Suprapubic skin (tissue), 4 donors: ENCODE measurements around the gene CCL16. TPM values are rescaled to one million over a fixed set of nuclear protein-coding genes. Genes with fewer than 3 reads are reported as not detected.

Experiments
- DNase-seq, 2 donors: peaks; one replicate each; pipeline ENCODE4 v3.0.0-alpha.2; 2019; ENCODE audit warnings: low spot score in 2 of 2
- H3K27ac ChIP-seq: fragments of 200-600 bp; sonication (generic); one replicate; pipeline ENCODE4 v1.5.1; 2019
- H3K27me3 ChIP-seq: fragments of 200-600 bp; sonication (generic); one replicate; pipeline ENCODE4 v1.5.1; 2019
- H3K36me3 ChIP-seq: fragments of 200-600 bp; sonication (generic); one replicate; pipeline ENCODE4 v1.5.1; 2019
- H3K4me1 ChIP-seq: fragments of 200-600 bp; sonication (generic); one replicate; pipeline ENCODE4 v1.5.1; 2019
- H3K4me3 ChIP-seq: fragments of 200-600 bp; sonication (generic); one replicate; pipeline ENCODE4 v1.5.1; 2019; ENCODE audit warnings: mild to moderate bottlenecking
- H3K9me3 ChIP-seq: fragments of 200-600 bp; sonication (generic); one replicate; pipeline ENCODE4 v1.5.1; 2019
- EP300 ChIP-seq: sonication (generic); formaldehyde crosslinking; IDR thresholded peaks from one replicate; pipeline ENCODE4 v1.6.1; 2017; ENCODE audit warnings: antibody characterized with exemption
- POLR2A ChIP-seq, 2 donors: fragments of 450-650 bp; IDR thresholded peaks; one replicate each; pipeline ENCODE4 v1.6.1; 2017; ENCODE audit warnings: antibody characterized with exemption in 2 of 2, mild to moderate bottlenecking in 2 of 2, moderate library complexity in 2 of 2
- POLR2AphosphoS5 ChIP-seq, 3 donors: sonication (generic); formaldehyde crosslinking; IDR thresholded peaks; one replicate each; pipeline ENCODE4 v1.6.1; 2017; ENCODE audit warnings: antibody characterized with exemption in 3 of 3
- WGBS: methylation state at CpG from one replicate; pipeline ENCODE4 v1.1.5; 2018; 5-methylcytosine and 5-hydroxymethylcytosine counted together
- total RNA-seq, 4 donors: library from RNA; depleted of rRNA; stranded (reverse); fragments of >200 nt; gene quantifications; one replicate each; pipeline ENCODE4 v1.1.0, GENCODE V29; 2016
- TF ChIP-seq, protein P1 (sequence below), 2 donors: fragments of 200-600 bp in 1 of 2; fragments of 450-650 bp in 1 of 2; sonication (generic) in 1 of 2; IDR thresholded peaks; one replicate each; pipeline ENCODE4 v1.5.1; 2016 to 2019; ENCODE audit warnings: antibody characterized with exemption in 2 of 2, mild to moderate bottlenecking in 1 of 2, moderate library complexity in 1 of 2

The CCL16 gene
- total RNA-seq, 4 donors from 2014 or later, result not detected

DNA sequence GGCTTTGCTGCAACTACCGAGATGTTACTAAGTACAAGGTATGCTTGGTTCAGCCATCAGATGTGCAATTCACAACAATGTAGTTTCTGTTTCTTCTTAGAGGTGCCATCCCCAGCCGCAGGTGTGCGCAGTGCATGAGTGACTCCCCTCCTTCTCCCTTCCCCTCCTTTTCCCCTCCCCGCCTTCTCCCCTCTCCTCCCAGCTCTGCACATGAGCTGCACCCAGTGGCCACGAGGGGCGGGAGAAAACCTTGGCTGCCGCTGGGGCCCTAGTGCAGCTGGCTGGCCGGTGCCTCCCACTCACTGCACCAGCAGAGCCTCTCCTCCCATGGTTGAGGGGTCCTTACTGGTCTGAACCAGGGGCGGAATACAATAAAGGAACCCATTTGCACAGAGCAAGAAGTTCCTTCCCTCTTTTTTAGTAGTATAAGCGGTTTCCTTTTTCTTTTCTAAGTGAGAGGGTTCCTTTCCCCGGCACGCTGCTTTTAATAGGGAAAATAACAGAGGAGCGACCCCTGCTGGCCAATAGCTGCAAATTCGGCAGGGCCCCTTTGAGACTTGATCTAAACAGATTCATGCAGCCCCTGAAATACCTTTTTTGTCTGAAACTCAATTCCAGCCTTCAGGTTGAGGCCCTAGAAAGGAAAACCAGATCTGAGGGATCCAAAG lies 27.8 kb upstream of the CCL16 start:
- H3K27me3 ChIP-seq, result peaks cover under 1% of the 10 kb centered on the region
- no peaks in the 10 kb centered on the region for H3K36me3 ChIP-seq
- H3K4me1 ChIP-seq, result no peaks in the 10 kb centered on the region
- peaks cover 11% of the 10 kb centered on the region for H3K9me3 ChIP-seq
- WGBS, result 83% methylated on average over 14 of the region's 14 CpGs
- TF ChIP-seq POLR2A (IDR thresholded peaks at IDR 0.05) (no peak), POLR2AphosphoS5 (IDR thresholded peaks at IDR 0.05) (no peak), EP300 (no peak)
- TF ChIP-seq, protein P1, sequence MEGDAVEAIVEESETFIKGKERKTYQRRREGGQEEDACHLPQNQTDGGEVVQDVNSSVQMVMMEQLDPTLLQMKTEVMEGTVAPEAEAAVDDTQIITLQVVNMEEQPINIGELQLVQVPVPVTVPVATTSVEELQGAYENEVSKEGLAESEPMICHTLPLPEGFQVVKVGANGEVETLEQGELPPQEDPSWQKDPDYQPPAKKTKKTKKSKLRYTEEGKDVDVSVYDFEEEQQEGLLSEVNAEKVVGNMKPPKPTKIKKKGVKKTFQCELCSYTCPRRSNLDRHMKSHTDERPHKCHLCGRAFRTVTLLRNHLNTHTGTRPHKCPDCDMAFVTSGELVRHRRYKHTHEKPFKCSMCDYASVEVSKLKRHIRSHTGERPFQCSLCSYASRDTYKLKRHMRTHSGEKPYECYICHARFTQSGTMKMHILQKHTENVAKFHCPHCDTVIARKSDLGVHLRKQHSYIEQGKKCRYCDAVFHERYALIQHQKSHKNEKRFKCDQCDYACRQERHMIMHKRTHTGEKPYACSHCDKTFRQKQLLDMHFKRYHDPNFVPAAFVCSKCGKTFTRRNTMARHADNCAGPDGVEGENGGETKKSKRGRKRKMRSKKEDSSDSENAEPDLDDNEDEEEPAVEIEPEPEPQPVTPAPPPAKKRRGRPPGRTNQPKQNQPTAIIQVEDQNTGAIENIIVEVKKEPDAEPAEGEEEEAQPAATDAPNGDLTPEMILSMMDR (IDR thresholded peaks at IDR 0.05), result no peak
- H3K27ac ChIP-seq, result no peak overlapping the region
- DNase-seq, result no peak
- H3K4me3 ChIP-seq, result no peak overlapping the region

DNA sequence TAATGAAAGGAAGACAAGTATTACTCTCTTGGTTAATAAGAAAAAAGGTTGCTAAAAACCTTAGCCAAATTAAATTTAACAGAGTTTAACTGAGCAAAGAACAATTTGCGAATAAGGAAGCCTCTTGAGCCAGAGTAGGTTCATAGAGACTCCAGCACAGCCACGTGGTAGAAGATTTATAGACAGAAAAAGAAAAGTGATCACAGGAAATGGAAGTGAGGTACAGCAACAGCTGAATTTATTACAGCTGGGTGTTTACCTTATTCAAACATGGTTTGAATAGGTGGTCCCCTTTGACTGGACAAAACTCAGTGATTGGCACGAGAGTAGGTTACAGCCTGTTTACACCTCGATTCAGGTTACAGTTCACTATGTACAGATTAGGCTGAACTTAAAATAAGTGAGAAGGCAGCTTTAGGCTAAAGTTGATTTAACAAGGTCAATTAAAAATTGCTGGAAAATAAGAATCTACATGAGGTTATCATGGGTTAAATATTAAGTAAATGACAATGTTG lies 23.4 kb upstream of the CCL16 start:
- Histone ChIP-seq H3K9me3 (peaks cover 6% of the 10 kb centered on the region), H3K27ac (no peak overlapping the region), H3K4me3 (no peak overlapping the region), H3K36me3 (no peaks in the 10 kb centered on the region), H3K4me1 (no peaks in the 10 kb centered on the region), H3K27me3 (peaks cover 5% of the 10 kb centered on the region)
- 40% methylated on average over 4 of the region's 4 CpGs for WGBS
- DNase-seq, result no peak
- TF ChIP-seq EP300, result no peak
- no peak for TF ChIP-seq POLR2A (IDR thresholded peaks at IDR 0.05)
- no peak for TF ChIP-seq POLR2AphosphoS5 (IDR thresholded peaks at IDR 0.05)
- TF ChIP-seq, protein P1 (IDR thresholded peaks at IDR 0.05), result no peak

DNA sequence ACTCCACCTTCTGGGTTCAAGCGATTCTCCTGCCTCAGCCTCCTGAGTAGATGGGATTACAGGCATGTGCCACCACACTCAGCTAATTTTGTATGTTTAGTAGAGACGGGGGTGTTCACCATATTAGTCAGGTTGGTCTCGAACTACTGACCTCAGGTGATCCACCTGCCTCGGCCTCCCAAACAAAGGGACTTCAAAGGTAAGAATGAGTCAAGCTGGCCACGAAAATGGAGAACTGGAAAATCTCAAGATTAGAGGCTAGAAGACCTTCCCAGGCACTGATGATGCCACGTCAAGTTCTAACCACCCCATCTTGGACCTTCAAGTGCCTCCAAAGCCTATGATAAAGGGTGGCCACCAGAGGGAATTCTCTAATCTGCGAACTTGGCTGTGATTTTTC lies 21.3 kb upstream of the CCL16 start:
- no peaks in the 10 kb centered on the region for H3K9me3 ChIP-seq
- no peak for DNase-seq
- H3K4me3 ChIP-seq, result no peak overlapping the region
- 90% methylated on average over 7 of the region's 7 CpGs for WGBS
- TF ChIP-seq, protein P1 (IDR thresholded peaks at IDR 0.05), result no peak
- no peak for TF ChIP-seq POLR2A (IDR thresholded peaks at IDR 0.05)
- TF ChIP-seq EP300, result no peak
- no peak for TF ChIP-seq POLR2AphosphoS5 (IDR thresholded peaks at IDR 0.05)
- H3K27ac ChIP-seq, result no peak overlapping the region
- no peaks in the 10 kb centered on the region for H3K4me1 ChIP-seq
- peaks cover 5% of the 10 kb centered on the region for H3K27me3 ChIP-seq
- no peaks in the 10 kb centered on the region for H3K36me3 ChIP-seq

DNA sequence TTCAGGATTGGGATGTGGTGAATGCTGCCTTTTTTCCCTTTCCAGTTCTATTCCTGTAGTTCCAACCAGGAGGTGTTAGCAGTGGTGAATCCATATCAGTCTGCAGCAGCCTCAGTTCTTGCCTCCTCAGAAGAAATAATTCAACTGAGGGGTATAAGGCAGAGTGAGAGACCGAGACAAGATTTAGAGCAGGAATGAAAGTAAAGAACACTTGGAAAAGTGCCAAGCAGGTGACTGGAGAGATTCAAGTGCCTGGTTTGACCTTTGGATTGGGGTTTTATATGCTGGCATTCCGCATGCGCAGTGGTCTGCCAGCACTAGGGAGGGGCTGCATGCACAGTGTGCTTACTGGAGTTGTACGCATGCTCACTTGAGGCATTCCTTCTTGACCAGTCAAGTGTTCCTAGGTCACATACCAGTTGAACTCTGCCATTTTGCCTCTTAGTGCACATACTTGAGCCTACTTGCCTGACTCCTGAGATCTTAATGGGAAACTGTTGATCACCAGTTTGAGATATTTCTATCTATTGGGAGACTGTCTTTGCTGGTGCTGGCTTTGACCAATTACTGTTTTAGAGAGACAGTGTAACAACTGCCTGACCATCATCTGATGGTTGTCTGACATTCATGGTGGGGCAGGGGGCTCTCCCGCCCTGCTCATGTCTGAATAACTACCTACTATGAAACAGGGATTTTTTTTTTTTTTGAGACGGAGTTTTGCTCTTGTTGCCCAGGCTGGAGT lies 20.7 kb upstream of the CCL16 start:
- WGBS, result 79% methylated on average over 6 of the region's 6 CpGs
- H3K9me3 ChIP-seq, result no peaks in the 10 kb centered on the region
- no peak for DNase-seq
- H3K4me1 ChIP-seq, result no peaks in the 10 kb centered on the region
- H3K36me3 ChIP-seq, result no peaks in the 10 kb centered on the region
- H3K4me3 ChIP-seq, result no peak overlapping the region
- TF ChIP-seq POLR2A (IDR thresholded peaks at IDR 0.05) (no peak), EP300 (no peak), POLR2AphosphoS5 (IDR thresholded peaks at IDR 0.05) (no peak)
- TF ChIP-seq, protein P1 (IDR thresholded peaks at IDR 0.05), result no peak
- peaks cover 5% of the 10 kb centered on the region for H3K27me3 ChIP-seq
- no peak overlapping the region for H3K27ac ChIP-seq

DNA sequence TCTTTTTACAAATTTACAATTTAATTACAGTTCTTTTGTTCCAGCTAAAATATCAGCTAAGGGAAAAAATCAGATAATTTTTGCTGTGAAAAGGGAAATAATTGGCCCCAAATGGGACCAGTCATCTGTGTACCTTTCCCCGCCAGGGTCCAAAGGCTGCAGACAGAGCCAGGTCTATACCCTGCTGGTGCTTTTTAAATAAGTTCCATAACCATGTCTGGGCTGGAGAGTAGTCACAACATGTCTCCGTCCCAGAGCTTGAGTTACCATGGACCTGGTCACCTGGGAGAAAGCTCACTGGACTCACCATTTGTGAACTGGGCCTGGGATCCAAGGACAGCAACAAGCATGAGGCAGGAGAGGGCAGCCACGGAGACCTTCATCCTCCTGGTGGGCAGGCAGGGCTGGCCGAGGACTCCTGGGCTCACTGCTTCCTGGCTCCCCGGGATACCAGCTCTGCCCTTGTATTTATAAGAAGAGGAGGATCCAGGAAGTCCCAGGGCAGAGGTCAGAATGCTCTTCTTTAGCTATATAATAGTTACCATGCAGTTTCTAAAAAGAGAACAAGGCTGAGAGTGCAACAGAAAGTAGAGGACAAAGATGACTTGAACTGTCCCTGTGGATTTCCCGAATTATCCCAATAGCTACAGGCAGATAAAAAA lies 19.9 kb upstream of the CCL16 start, which contains the start of gene CCL15:
CCL15 (minus strand) TSS at position 444 of the 662 bp plus-strand sequence; CDS start at position 383, 61 bp downstream.
- DNase-seq, result no peak
- no peaks in the 10 kb centered on the region for H3K36me3 ChIP-seq
- WGBS, result 66% methylated on average over 6 of the region's 6 CpGs
- H3K4me1 ChIP-seq, result no peaks in the 10 kb centered on the region
- no peak within 1 kb of the TSS for H3K27ac ChIP-seq
- H3K4me3 ChIP-seq, result no peak within 1 kb of the TSS
- no peak for TF ChIP-seq POLR2AphosphoS5 (IDR thresholded peaks at IDR 0.05)
- no peak for TF ChIP-seq EP300
- peaks cover 5% of the 10 kb centered on the region for H3K27me3 ChIP-seq
- H3K9me3 ChIP-seq, result no peaks in the 10 kb centered on the region
